Lung microvascular endothelial cell (primary cell): ENCODE results near the gene TBL2. TPM values are rescaled to one million over a fixed set of nuclear protein-coding genes. Genes with fewer than 3 reads are reported as not detected.
A peak's percentile ranks its signal among the peaks of the same experiment; 100 is the strongest.
"Not testable (repeated sequence)": the region's sequence is repeated elsewhere in the genome, so short reads cannot be mapped to it uniquely, and the experiment has no call there.

Experiments
- DNase-seq, 2 donors: peaks; one replicate each; pipeline versions ENCODE4 v3.0.0 to v3.0.0-alpha.2; 2010; ENCODE audit warnings: low read depth in 2 of 2
- total RNA-seq: library from RNA; depleted of rRNA; stranded (reverse); fragments of >200 nt; gene quantifications from 2 replicates; pipeline ENCODE4 v1.2.1, GENCODE V29; 2014

TBL2 gene, protein sequence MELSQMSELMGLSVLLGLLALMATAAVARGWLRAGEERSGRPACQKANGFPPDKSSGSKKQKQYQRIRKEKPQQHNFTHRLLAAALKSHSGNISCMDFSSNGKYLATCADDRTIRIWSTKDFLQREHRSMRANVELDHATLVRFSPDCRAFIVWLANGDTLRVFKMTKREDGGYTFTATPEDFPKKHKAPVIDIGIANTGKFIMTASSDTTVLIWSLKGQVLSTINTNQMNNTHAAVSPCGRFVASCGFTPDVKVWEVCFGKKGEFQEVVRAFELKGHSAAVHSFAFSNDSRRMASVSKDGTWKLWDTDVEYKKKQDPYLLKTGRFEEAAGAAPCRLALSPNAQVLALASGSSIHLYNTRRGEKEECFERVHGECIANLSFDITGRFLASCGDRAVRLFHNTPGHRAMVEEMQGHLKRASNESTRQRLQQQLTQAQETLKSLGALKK
- total RNA-seq, result 37.0 and 40.7 TPM in 2 replicates

DNA sequence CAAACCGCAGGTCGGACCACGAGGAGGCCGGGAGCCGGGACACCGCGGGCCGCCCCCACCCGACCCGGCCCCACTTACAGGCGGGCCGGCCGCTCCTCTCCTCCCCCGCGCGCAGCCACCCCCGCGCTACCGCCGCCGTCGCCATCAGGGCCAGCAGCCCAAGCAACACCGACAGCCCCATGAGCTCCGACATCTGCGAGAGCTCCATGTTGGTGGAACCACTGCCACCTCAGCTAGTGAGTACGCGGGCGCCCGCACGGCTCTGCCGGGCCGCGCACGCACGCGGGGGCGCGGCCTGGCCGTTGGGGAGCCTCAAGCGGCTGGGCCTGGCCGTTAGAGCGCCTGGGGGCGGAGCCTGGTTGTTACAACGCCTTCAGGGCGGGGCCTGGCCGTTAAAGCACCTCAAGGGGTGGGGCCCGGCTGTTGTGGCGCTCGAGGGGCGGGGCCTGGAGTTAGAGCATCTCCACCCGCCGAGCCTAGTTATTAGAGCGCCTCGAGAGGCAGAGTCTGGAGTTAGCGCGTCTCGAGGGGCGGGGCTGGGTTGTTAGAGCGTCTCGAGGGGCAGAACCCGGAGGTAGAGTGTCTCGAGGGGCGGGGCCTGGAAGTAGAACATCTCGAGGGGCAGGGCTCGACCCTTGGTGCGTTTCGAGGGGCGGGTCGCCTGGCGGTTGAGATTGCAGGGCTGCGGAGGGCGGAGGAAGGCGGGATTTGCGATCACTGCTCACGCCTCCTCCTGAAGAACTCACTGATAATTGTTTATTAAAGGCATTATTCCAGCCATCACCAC, at the start of gene TBL2:
TBL2 (minus strand) TSS at position 238 of the 787 bp plus-strand sequence; CDS start at position 208, 30 bp downstream.
- DNase-seq, result peak; percentile 98 to 99

GRCh38 chr7:73626814-73627213, 48.4 kb upstream of the TBL2 start:
- DNase-seq, result no peak

DNA sequence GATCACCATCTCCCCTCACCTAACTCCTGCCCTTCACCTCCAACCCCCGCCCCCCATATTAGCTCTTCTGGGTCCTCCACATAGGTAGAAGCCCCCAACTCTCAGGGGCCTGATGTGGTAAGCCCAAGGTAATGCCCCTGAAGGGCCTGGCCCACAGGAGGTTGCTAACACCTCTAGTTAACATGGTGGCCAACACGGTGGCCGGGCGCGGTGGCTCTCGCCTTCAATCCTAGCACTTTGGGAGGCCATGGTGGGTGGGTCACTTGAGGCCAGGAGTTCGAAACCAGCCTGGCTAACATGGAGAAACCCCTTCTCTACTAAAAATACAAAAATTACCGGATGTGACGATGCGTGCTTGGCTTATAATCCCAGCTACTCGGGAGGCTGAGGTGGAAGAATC, 46.9 kb upstream of the TBL2 start:
- no peak for DNase-seq

- DNase-seq, result no peak
Measured at GRCh38 chr7:73624669-73625001, 46.3 kb upstream of the TBL2 start.

DNA sequence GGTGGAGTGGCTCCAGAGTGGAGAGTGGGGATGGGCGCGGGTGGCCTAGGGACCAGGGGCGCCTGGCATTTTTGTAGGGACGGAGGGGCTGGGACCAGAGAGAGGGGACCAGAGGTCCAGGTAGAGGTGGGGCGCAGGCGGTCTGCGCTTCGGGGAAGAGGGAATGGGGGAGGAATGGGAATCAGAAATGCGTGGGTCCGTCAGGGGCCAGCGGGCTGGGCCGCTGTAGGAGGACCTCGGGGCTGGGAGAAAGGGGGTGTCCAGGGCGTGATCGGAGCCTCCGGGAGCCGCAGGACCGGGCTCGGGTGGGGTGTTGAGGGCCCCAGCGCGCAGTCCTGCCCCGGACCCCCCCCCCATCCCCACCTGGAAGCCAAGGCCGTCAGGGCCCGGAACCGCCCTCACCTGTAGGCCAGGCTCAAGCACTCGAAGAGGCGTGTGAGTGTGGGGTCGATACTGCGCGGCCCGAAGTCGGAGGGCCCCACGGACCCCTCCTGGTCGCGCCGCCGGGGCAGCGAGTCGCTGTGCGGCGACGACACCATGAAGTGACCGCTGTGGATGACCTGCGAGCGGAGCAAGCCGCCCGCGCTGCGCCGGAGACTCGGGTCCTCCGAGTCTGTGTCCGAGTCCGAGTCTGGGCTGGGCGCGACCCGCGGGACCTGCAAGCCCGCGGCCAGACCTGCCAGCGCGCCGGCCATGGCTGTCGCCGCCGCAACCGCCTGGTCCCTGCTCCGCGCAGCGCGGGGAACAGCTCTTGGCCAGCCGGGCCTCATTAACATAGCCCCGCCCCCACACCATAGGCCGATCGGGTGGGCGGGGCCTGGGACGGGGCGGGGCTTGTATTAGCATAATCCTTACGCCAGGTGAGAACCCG, 45.7 kb upstream of the TBL2 start, which contains the start of gene MLXIPL:
MLXIPL (minus strand) TSS at position 725 of the 871 bp plus-strand sequence; CDS start at position 695, 30 bp downstream.
- peak; percentile 43 to 73 for DNase-seq

DNA sequence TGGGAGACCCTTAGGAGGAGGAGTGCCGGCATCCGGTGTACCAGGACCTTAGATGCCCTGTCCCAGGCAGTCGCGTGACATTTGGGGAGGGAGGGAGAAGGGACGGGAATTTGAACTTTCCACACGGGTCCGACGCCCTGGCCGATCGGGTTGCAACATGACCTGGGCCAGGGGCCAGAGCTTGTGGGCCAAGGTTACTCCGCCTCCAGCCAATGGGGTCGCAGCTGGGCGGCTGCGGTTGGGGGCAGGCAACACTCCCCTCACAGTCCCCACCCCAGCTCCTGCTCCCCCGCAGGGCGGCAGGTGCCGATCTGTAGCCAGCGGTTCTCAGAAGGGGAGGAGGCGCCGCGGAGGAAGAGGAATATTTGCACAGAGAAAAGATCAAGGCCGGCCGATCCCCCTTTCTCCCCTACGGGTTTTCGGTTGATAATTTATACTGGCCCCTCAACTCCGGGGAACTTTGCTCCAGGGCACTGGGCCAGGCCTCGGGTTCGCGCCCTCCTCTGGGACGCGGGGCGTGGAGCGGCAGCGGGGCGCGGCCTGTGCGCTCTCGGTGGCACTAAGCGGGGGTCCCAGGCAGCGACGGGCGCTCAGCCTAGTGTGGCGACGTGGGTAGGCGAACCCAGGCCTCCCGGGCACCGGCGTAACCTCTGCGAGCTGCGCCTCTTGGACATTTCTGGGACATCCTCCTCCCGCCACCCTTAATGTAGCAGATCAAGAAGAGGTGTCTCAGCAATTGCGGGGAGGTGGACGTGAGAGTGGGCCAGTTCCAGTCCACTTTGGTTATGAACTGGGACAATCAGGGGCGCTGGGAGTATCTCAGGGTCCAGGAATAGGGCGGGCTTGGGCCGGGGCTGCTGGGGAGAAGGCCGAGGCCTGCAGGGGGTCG, 44.8 kb upstream of the TBL2 start:
- no peak for DNase-seq

DNA sequence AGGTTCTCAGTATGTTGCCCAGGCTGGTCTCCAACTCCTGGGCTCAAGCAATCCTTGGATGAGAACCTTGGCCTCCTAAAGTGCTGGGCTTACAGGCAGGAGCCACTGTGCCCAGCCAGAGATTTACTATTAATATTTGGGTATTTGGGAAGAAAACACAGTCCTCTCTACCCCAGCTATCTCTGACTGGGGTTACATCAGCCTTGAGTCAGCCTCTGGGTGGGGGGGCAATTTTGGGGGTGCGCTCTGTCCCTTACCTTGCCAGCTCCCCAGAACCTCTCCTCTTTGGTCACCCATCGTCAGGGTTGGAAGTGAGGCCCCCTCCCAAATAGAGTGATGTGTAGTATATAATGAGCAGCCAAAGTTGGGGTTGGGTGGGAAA, 44.1 kb upstream of the TBL2 start:
- DNase-seq, result no peak

GRCh38 chr7:73621168-73622063, 43.0 kb upstream of the TBL2 start:
- DNase-seq, result no peak

- not testable (repeated sequence) for DNase-seq
Measured at GRCh38 chr7:73619394-73619793, 41.0 kb upstream of the TBL2 start.

GRCh38 chr7:73618538-73618937, 40.2 kb upstream of the TBL2 start:
- DNase-seq, result no peak

DNA sequence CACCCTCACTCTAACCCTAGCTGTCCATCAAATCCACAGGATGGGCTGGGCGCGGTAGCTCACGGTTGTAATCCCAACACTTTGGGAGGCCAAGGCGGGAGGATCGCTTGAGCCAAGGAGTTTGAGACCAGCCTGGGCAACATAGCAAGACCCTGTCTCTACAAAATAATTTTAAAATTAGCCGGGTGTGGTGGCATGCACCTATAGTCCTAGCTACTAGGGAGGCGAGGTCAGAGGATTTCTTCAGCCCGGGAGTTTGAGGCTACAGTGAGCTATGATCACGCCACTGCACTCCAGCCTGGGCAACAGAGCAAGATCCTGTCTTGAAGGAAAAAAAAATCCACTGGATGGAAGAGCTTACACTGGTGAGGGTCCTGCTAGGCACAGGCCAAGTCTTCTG, 39.1 kb upstream of the TBL2 start:
- DNase-seq, result not testable (repeated sequence)

DNA sequence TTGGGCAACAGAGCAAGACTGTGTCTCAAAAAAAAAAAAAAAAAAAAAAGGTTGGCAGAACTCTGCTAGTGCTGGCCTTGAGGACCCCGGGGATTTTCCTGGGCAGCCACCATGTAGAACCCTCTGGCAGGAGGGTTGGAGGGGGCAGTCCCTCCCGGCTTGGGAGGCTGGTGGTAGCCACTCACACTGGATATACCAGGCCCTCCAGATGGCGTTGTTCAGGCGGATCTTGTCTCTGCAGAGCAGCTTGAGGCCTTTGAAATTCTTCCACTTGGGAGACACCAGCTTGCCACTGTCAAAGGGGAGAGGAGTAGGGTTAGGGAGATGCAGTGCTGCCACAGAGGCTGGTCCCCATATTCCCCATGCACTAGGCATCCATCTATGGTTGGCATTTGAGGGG, 37.5 kb upstream of the TBL2 start:
- DNase-seq, result peak in 1 of 2 donors; percentile 25

GRCh38 chr7:73614937-73615336, 36.6 kb upstream of the TBL2 start:
- DNase-seq, result not testable (repeated sequence)

DNA sequence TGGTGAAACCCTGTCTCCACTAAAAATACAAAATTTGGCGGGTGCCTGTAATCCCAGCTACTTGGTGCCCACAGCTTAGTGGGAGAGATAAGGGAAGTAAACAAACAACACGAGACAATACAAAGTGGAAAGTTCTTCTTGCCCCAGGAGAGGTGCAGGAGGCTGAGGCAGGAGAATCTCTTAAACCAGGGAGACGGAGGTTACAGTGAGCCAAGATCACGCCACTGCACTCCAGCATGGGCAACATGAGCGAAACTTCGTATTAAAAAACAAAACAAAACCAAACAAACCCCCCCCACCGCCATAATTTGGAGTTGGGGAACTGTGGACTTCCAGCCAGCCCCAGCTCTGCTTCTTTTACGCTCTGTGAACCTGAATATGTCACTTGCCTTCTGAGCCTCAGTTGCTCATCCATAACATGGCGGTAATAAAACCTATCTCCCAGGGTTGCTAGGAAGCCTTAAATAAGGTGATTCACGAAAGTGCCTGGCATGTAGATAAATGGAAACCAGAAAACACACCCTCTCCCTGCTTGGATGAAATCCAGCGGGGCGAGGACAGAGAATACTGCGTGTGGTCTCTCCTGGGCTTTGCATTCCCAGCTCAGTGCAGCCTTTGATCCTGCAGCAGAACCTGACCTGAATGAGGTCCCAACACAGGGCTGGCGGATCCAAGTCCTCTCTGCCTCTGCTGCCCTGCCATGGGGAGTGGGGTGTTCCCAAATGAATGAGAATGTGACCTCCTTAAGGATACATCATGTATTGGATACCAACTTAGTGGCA, 35.8 kb upstream of the TBL2 start:
- no peak for DNase-seq

DNA sequence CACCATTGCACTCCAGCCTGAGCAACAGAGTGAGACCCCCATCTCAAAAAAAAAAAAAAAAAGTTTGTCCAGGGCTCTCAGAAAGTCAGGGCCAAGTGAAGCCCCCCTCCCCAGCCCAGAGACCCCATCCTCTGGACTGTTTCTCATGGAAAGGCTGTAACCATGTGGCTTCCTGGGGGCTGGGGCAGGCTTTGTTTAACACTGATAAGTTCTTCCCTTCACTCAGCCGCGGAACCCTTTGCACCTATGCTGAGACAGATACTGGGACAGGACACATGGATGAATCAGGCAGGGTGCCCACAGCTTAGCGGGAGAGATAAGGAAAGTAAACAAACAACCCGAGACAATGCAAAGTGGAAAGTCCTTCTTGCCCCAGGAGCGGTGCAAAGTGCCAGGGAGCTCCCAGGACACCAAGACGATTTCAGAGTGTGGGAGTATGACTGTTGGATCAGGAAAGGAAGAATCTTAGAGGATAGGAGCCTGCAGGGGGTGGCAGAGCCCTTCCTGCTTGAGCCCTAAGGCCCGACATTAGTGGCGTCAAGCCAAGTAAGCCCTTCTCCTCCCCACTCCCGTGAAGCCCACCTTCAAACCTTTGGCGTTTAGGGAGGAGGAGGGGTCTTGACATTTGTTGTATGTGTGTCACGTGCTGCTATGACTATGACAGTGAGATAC, 34.4 kb upstream of the TBL2 start:
- DNase-seq, result peak; percentile 16 to 32

GRCh38 chr7:73611017-73611555, 32.7 kb upstream of the TBL2 start:
- DNase-seq, result no peak

DNA sequence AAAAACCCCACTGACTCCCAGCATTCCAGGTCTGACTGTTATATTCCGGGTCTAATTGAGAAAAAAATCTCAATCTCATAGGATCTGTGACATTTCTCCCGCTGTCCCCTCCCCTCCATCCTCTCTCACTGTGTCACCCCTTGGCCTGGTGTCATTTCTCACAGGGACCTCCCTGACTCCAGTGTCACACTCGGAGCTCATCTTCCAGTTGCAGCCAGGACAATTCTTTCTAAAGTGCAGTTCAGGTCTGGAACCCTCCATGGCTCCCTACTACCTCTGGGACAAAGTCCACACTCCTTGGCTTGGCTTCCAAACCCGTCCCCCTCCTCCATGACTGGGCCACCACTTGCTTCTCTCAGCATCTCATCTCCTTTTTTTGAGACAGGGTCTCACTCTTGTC, 31.7 kb upstream of the TBL2 start:
- DNase-seq, result no peak

GRCh38 chr7:73607692-73607983, 29.3 kb upstream of the TBL2 start:
- not testable (repeated sequence) for DNase-seq
